Frontal cortex (tissue), 4 donors: ENCODE measurements around the gene FAM72C. TPM values are rescaled to one million over a fixed set of nuclear protein-coding genes. Genes with fewer than 3 reads are reported as not detected.
"Not testable (repeated sequence)": the region's sequence is repeated elsewhere in the genome, so short reads cannot be mapped to it uniquely, and the experiment has no call there.

Experiments
- DNase-seq, 2 donors: peaks; one replicate each; pipeline ENCODE4 v3.0.0; 2012; ENCODE audit warnings: low spot score in 2 of 2
- FAIRE-seq: peaks from 2 replicates; lab custom pipeline; 2012; peaks lifted over from hg19 to GRCh38; lab: Jason Lieb, UNC
- small RNA-seq: library from RNA; depleted of rRNA; stranded (forward); fragments of <200 nt; gene quantifications from one replicate; pipeline ENCODE3, GENCODE V24; 2014
- total RNA-seq: library from RNA; depleted of rRNA; stranded (reverse); fragments of >200 nt; gene quantifications from one replicate; pipeline ENCODE4 v1.2.3, GENCODE V29; 2014
- donor health status: control.
- donor health status: control.
- donor health status: control.

Gene FAM72C
- total RNA-seq, 1 donor from 2014 or later = 1.2 TPM

DNA sequence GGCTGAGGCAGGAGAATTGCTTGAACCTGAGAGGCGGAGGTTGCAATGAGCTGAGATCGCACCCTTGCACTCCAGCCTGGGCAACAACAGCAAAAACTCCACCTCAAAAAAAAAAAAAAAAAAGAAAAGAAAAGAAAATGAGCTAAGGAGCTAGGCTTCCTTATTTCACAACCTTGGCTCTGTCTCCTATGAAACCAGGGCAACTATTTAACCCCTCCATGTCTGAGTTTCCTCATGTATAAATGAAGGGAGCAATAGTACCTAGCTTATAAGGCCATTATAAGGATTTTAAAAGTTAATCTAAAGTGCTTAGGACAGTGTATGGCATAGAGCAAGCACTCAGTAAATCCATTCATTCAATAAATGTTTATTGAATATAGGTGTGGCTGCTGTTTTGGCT is 32.9 kb downstream of the FAM72C start:
- not testable (repeated sequence) for FAIRE-seq, DNase-seq

DNA sequence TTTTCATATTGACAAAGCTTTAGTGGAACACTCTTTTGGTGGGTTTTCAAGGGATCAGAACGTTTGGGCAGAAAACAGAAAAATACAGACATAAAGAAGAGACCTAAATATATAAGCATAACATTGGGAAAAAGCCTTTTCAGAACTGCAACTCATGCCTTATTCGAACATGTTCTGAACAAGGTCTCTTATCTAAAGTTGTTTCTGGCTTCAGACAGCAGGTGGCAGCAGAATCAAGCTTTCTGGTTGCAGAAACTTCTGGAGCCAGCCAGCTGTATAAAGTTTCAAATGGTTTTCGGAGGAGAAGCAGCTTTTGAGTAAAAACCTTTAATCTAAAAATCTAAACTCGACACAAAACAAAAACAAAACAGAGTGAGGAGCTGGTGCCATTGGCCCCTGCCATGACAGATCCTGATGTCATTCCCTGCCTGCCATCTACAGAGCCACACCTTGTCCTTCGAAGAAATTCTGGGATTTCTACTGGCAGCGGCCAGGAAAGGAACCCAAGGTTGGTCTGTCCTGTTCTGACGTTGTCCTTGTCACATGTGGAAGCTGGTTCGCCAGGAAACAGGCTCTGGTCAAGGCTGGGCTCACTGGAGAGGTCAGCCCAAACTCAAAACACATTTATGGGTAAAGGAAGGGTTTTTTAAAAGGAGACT is 35.2 kb downstream of the FAM72C start:
- DNase-seq = not testable (repeated sequence)
- FAIRE-seq = peak; percentile 96

DNA sequence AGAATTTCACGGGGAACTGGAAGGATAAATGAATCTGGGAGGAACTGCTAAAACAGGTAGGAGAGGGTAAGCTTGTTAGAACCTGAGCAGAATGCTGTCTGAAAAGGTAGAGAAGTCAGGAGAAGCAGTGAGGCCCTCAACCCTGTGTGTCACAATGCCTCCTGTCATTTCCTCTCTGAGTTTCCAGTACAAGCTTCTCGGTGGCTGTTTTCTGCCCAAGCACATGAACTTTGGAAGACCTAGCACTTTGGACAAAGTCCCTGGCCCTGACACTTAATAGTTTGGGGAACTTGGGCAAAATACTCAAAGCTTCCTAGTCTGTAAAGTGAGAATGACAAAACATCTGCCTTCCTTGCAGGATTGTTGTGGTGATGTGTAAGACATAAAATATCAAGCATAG is 52.7 kb downstream of the FAM72C start:
- DNase-seq, FAIRE-seq: not testable (repeated sequence)

DNA sequence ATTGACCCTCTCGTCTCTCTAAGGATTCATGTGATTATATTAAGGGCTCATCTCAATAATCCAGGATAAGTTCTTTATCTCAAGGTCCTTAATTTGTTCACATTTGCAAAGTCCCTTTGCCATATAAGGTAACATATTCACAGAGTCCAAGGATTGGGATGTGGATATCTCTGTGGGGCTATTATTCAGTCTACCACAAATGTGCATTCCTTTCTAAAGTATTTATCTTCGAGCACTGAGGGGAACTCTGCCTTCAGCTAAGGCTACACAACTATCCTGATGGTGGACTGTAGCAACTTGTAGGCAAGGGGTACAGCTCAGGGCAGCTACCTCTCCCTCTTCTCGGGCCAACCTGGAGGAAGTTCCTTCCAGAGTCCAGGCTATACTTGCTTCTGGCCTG is 53.2 kb downstream of the FAM72C start:
- not testable (repeated sequence) for DNase-seq, FAIRE-seq

DNA sequence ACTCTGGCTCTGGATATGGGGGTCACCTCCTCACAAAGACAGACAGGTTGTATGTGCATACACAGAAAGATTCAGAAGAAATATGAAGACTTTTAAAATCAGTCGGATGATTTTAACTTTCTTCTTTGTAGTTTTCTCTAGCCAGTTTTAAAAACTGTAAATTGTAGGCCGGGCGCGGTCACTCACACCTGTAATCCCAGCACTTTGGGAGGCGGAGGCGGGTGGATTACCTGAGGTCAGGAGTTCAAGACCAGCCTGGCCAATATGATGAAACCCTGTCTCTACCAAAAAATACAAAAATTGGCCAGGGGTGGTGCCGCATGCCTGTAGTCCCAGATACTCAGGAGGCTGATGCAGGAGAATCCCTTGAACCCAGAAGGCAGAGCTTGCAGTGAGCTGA is 58.1 kb downstream of the FAM72C start:
- DNase-seq, FAIRE-seq: not testable (repeated sequence)

Small RNA genes within 50 kb of the gene (small RNA-seq; reads per million reads assigned to genes)
- not detected for gene HIST2H3PS2
